ENCODE data around the gene MAVS.

- no peak for TF ChIP-seq CTCF (IDR thresholded peaks at IDR 0.05 in 8 of 11, conservative IDR thresholded peaks at IDR 0.05 in 3 of 11)
- no peak for TF ChIP-seq POLR2A (IDR thresholded peaks at IDR 0.05)
These were observed 28.8 kb downstream of the MAVS start for GRCh38 chr20:3875378-3875974.
